Glutamatergic neuron (in vitro differentiated cells): ENCODE measurements around the gene SSBP3. TPM values are rescaled to one million over a fixed set of nuclear protein-coding genes. Genes with fewer than 3 reads are reported as not detected.

Experiments used
- DNase-seq: peaks from one replicate; pipeline ENCODE4 v3.0.0; 2022
- H3K27ac Mint-ChIP-seq: one replicate; pipeline ENCODE4 v1.8.0; 2020; ENCODE audit warnings: mild to moderate bottlenecking, mixed read lengths, inconsistent platforms; ENCODE audit not compliant: unreplicated experiment
- H3K27me3 Mint-ChIP-seq: one replicate; pipeline ENCODE4 v1.8.0; 2020; ENCODE audit warnings: mild to moderate bottlenecking, moderate library complexity, mixed read lengths, inconsistent platforms; ENCODE audit not compliant: unreplicated experiment
- H3K36me3 Mint-ChIP-seq: one replicate; pipeline ENCODE4 v1.8.0; 2020; ENCODE audit warnings: mild to moderate bottlenecking, mixed read lengths, inconsistent platforms; ENCODE audit not compliant: unreplicated experiment
- H3K4me1 Mint-ChIP-seq: one replicate; pipeline ENCODE4 v1.8.0; 2020; ENCODE audit warnings: mild to moderate bottlenecking, low read depth, mixed read lengths, inconsistent platforms; ENCODE audit not compliant: unreplicated experiment
- H3K4me3 Mint-ChIP-seq: one replicate; pipeline ENCODE4 v1.8.0; 2020; ENCODE audit warnings: mild to moderate bottlenecking, mixed read lengths, inconsistent platforms; ENCODE audit not compliant: unreplicated experiment
- H3K9me3 Mint-ChIP-seq: one replicate; pipeline ENCODE4 v1.8.0; 2020; ENCODE audit warnings: mild to moderate bottlenecking, moderate library complexity, mixed read lengths, inconsistent platforms; ENCODE audit not compliant: unreplicated experiment
- total RNA-seq: library from RNA; stranded (reverse); fragmentation: NEBNext Ultra II Directional; extraction: Animal tissue kit (Norgen Biotek cat#: 25700); gene quantifications from one replicate; pipeline ENCODE4 v1.2.1, GENCODE V29; 2021; ENCODE audit not compliant: unreplicated experiment
- TF ChIP-seq, protein P1 (sequence below): fragments of 200-600 bp; sonication (generic); IDR thresholded peaks from one replicate; pipeline ENCODE4 v1.5.0; 2021; ENCODE audit not compliant: partially characterized antibody, unreplicated experiment

The SSBP3 gene
- total RNA-seq, 1 donor from 2014 or later: 608 TPM

DNA sequence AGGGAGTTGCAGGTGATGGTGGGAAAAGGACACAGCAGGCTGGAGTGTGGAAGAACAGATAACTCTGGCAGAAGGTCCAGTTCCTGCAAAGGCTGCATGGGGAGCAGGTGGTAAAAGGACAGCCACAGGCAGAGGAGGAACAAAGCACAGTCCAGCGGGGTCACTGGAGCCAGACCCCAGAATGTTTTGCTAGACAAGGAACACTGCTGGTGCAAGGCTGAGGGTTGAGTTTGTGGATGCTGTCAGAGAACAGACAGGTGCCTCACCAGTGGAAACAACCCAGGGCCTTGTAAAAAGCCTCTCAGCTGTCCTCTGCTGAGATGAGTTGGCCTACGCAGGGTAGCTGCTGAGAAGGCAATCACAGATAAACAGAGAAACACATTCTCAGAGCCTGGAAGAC is 101.7 kb downstream of the SSBP3 start:
- peak overlapping the region; percentile 93 for H3K27ac Mint-ChIP-seq
- peaks cover 61% of the 10 kb centered on the region for H3K9me3 Mint-ChIP-seq
- H3K4me3 Mint-ChIP-seq: peak overlapping the region; percentile 52
- DNase-seq: no peak
- peaks cover 90% of the 10 kb centered on the region for H3K4me1 Mint-ChIP-seq
- H3K36me3 Mint-ChIP-seq: no peaks in the 10 kb centered on the region
- TF ChIP-seq, protein P1, sequence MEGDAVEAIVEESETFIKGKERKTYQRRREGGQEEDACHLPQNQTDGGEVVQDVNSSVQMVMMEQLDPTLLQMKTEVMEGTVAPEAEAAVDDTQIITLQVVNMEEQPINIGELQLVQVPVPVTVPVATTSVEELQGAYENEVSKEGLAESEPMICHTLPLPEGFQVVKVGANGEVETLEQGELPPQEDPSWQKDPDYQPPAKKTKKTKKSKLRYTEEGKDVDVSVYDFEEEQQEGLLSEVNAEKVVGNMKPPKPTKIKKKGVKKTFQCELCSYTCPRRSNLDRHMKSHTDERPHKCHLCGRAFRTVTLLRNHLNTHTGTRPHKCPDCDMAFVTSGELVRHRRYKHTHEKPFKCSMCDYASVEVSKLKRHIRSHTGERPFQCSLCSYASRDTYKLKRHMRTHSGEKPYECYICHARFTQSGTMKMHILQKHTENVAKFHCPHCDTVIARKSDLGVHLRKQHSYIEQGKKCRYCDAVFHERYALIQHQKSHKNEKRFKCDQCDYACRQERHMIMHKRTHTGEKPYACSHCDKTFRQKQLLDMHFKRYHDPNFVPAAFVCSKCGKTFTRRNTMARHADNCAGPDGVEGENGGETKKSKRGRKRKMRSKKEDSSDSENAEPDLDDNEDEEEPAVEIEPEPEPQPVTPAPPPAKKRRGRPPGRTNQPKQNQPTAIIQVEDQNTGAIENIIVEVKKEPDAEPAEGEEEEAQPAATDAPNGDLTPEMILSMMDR: no peak
- peaks cover 46% of the 10 kb centered on the region for H3K27me3 Mint-ChIP-seq

DNA sequence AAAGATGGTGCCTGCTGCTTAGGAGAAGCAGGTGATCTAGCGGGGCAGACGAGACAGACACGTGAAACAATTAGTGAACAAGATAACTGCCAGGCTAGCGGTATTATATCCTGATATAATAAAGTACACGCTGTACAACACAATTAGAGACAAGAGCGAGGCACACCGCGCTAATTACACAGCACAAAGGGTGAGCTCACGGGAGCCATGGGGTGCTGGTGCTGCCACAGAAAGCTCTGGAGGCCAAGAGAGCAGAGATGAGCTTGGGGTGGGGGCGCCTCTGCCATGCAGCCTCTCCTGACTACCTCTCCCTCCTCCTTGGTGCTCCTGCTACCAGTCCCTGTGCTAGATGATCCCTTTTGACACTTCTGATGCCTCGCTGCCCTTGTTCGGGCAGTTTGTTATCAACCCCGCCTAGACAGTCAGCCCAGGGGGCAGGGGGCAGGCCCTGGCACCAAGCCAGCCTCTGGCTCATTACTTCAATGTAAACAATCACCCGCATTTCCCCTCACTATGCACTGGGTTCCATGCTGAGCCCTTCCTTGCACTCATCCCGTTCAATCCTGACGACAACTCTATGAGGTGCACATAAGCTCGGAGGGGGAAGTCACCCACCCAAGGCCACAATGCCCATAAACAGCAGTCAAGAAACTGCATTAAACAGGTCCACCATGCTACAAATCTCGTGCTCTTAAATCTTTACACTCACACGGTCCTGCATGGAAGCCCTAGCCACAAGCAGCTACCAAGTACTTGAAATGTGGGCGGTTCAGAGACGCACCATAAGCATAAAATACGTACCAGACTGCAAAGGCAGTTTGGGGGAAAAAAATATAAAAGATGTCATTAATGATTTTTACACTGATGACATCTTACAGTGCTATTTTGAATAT is 103.0 kb downstream of the SSBP3 start:
- Mint-ChIP-seq H3K36me3 (no peaks in the 10 kb centered on the region), H3K4me3 (peak overlapping the region; percentile 73), H3K4me1 (peaks cover 93% of the 10 kb centered on the region), H3K27me3 (peaks cover 52% of the 10 kb centered on the region), H3K27ac (peak overlapping the region; percentile 93), H3K9me3 (peaks cover 68% of the 10 kb centered on the region)
- TF ChIP-seq, protein P1: no peak
- no peak for DNase-seq

DNA sequence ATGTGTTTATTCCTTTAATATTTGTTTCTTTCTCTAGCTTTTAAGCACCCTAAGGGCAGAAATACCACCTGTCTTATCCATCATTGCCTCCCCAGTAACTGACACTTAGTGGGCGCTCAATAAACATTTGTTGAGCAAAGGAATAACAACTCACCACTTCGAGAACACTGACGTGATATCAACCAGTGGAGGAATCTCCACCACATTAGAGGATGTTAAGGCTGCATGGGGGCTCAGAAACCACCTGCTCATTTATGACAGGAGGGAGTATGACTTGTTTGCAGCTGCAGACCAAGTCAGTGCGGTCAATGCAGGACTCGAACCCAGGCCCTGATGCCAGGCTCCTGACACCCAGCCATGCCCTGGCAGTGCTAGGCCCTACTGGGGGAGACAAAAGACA is 103.6 kb downstream of the SSBP3 start:
- Mint-ChIP-seq H3K27ac (peak overlapping the region; percentile 93), H3K4me3 (peak overlapping the region; percentile 73), H3K27me3 (peaks cover 52% of the 10 kb centered on the region), H3K36me3 (no peaks in the 10 kb centered on the region), H3K9me3 (peaks cover 71% of the 10 kb centered on the region), H3K4me1 (peaks cover 90% of the 10 kb centered on the region)
- no peak for DNase-seq
- TF ChIP-seq, protein P1: no peak

DNA sequence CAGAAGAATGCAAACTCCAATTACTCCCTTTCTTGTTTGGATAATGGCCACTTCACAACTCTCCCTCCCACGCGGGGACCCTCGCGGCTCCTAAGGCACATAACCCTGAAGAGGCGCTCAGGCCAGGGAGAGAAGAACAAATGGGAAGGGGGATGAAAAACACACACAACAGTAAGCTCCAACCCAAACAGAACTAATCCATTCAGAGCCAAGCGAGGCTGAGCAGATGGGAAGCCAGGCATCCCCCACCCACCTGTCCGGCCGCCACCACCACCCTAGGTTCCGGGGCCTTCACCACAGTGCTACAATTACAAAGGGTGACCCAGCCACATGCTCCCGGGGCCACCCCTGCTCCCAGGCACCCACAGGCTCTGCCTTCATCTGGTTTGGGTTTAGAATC is 104.7 kb downstream of the SSBP3 start:
- peaks cover 89% of the 10 kb centered on the region for H3K4me1 Mint-ChIP-seq

More for the DNA sequence above, 104.7 kb downstream of the SSBP3 start:
- Mint-ChIP-seq H3K9me3 (peaks cover 67% of the 10 kb centered on the region), H3K27me3 (peaks cover 55% of the 10 kb centered on the region), H3K36me3 (no peaks in the 10 kb centered on the region), H3K27ac (peak overlapping the region; percentile 93), H3K4me3 (peak overlapping the region; percentile 83)
- no peak for DNase-seq
- TF ChIP-seq, protein P1: no peak
